Osteoblast (primary cell): ENCODE data around the gene PIP4K2A. TPM values are rescaled to one million over a fixed set of nuclear protein-coding genes. Genes with fewer than 3 reads are reported as not detected.

ENCODE experiments used
- DNase-seq: peaks from one replicate; pipeline ENCODE4 v3.0.0; 2011; ENCODE audit warnings: low spot score, mixed read lengths; ENCODE audit not compliant: insufficient read length; ENCODE audit errors: missing footprints
- H2AFZ ChIP-seq: 2 replicates; pipeline ENCODE4 v1.6.0; 2011; ENCODE audit warnings: mild to moderate bottlenecking, low read length
- H3K27ac ChIP-seq: 2 replicates; pipeline ENCODE4 v1.5.1; 2011; ENCODE audit warnings: mild to moderate bottlenecking, low read depth, low read length, moderate library complexity
- H3K27me3 ChIP-seq: 2 replicates; pipeline ENCODE4 v1.6.0; 2012; ENCODE audit warnings: mild to moderate bottlenecking, control low read depth, inconsistent platforms, low read length, moderate library complexity; ENCODE audit not compliant: insufficient read depth
- H3K36me3 ChIP-seq: 2 replicates; pipeline ENCODE4 v1.5.1; 2011; ENCODE audit warnings: mild to moderate bottlenecking, low read length, control low read depth, moderate library complexity; ENCODE audit not compliant: insufficient read depth
- H3K4me1 ChIP-seq: 2 replicates; pipeline ENCODE4 v1.5.1; 2011; ENCODE audit warnings: mild to moderate bottlenecking, low read length, control low read depth, moderate library complexity; ENCODE audit not compliant: insufficient read depth
- H3K4me2 ChIP-seq: 2 replicates; pipeline ENCODE4 v1.6.0; 2011; ENCODE audit warnings: mild to moderate bottlenecking, low read length; ENCODE audit not compliant: insufficient read depth
- H3K4me3 ChIP-seq: fragments of 200-600 bp; sonication (generic); 3 replicates; pipeline ENCODE4 v1.5.1; 2012; ENCODE audit warnings: mild to moderate bottlenecking, low read length, inconsistent platforms; ENCODE audit not compliant: insufficient read depth
- H3K79me2 ChIP-seq: 2 replicates; pipeline ENCODE4 v1.6.0; 2012; ENCODE audit warnings: mild to moderate bottlenecking, low read length, control low read depth, inconsistent platforms; ENCODE audit not compliant: insufficient read depth
- H3K9me3 ChIP-seq: 2 replicates; pipeline ENCODE4 v1.5.1; 2011; ENCODE audit warnings: low read depth, low read length, control low read depth
- H4K20me1 ChIP-seq: 2 replicates; pipeline ENCODE4 v1.6.0; 2012; ENCODE audit warnings: mild to moderate bottlenecking, low read length, control low read depth; ENCODE audit not compliant: insufficient read depth
- CTCF ChIP-seq: IDR thresholded peaks from 2 replicates; pipeline ENCODE4 v1.5.1; 2011; ENCODE audit warnings: mild to moderate bottlenecking, low read depth, low read length, moderate library complexity; ENCODE audit errors: extremely low read depth
- total RNA-seq: library from RNA; depleted of rRNA; stranded (reverse); fragments of >200 nt; gene quantifications from 2 replicates; pipeline ENCODE4 v1.2.3, GENCODE V29; 2012

Gene PIP4K2A
- total RNA-seq, 1 donor = 68.8 TPM

DNA sequence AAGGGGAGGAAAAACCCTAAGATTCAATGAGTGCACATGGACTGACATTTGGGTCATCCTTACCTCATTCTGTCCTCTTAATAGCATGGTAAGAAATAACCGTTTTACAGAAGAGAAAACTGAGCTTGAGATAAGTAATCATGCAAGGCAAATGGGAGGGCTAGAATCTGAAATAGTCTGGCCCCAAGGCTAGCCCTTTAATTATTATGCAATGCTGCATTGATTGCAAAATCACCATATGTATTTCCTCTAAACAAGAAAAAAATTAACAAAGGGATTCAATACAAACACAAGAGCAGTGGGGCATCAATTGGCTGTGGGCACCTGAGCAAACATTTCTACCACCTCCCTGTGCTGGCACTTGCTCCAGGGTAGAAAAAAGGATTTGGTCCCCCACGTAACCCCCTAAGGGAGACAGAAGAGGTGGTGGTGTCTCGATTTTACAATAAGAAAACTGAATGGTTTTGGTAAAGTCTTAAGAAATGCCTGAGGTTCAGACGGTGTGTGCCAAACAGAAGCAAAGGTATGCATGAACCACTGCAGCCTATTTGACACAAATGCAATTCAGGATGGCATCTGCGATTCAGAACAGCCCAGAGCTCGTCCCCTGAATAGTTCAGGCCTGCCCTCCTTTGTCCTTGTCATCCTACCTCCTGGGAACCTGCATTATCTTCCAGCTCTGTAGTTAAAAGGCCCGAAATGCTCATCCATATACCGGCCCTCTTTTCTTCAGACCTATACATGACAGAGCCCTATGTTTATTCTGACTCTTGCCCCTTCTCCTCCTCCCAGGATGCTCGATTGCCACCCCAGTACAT lies 23.6 kb downstream of the PIP4K2A start:
- no peak overlapping the region for H2AFZ ChIP-seq
- no peak for DNase-seq
- H3K36me3 ChIP-seq = no peaks in the 10 kb centered on the region
- H3K4me2 ChIP-seq = no peak overlapping the region
- TF ChIP-seq CTCF = no peak
- no peak overlapping the region for H3K4me3 ChIP-seq
- H3K79me2 ChIP-seq = peaks cover 78% of the 10 kb centered on the region
- no peak overlapping the region for H3K27ac ChIP-seq
- H4K20me1 ChIP-seq = peaks cover 23% of the 10 kb centered on the region
- peaks cover 16% of the 10 kb centered on the region for H3K4me1 ChIP-seq
- H3K9me3 ChIP-seq = no peaks in the 10 kb centered on the region
- no peaks in the 10 kb centered on the region for H3K27me3 ChIP-seq

GRCh38 chr10:22690158-22690557 lies 24.2 kb downstream of the PIP4K2A start:
- no peak overlapping the region for H3K4me3 ChIP-seq
- H4K20me1 ChIP-seq = peaks cover 21% of the 10 kb centered on the region
- no peak for DNase-seq
- no peaks in the 10 kb centered on the region for H3K27me3 ChIP-seq
- H3K79me2 ChIP-seq = peaks cover 79% of the 10 kb centered on the region
- H3K4me2 ChIP-seq = no peak overlapping the region
- H3K36me3 ChIP-seq = no peaks in the 10 kb centered on the region
- no peaks in the 10 kb centered on the region for H3K9me3 ChIP-seq
- H3K27ac ChIP-seq = no peak overlapping the region
- TF ChIP-seq CTCF = no peak
- H2AFZ ChIP-seq = no peak overlapping the region
- peaks cover 16% of the 10 kb centered on the region for H3K4me1 ChIP-seq

DNA sequence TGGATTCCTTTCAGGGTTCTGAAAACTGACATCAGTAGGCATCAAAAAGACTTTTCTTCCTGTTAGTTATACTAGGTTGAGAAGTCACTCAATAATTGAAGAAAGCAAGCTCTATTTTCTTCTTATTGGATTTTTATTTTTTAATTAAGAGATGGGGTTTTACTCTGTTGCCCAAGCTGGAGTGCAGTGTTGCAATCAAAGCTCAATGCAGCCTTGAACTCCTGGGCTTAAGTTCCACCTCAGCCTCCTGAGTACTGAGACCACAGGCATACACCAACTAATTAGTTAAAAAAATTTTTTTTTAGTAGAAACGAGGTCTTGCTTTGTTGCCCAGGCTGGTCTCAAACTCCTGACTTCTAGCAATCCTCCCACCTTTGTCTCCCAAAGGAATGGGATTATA lies 28.0 kb downstream of the PIP4K2A start:
- Histone ChIP-seq H3K79me2 (peaks cover 79% of the 10 kb centered on the region), H3K9me3 (no peaks in the 10 kb centered on the region), H3K27ac (no peak overlapping the region), H3K27me3 (no peaks in the 10 kb centered on the region), H3K4me1 (peaks cover 32% of the 10 kb centered on the region), H2AFZ (no peak overlapping the region), H3K36me3 (no peaks in the 10 kb centered on the region), H3K4me3 (no peak overlapping the region), H4K20me1 (peaks cover 16% of the 10 kb centered on the region), H3K4me2 (no peak overlapping the region)
- TF ChIP-seq CTCF = no peak
- no peak for DNase-seq

GRCh38 chr10:22685926-22686325 lies 28.5 kb downstream of the PIP4K2A start:
- DNase-seq = no peak
- Histone ChIP-seq H2AFZ (no peak overlapping the region), H4K20me1 (peaks cover 13% of the 10 kb centered on the region), H3K4me3 (no peak overlapping the region), H3K27ac (no peak overlapping the region), H3K36me3 (no peaks in the 10 kb centered on the region), H3K4me1 (peaks cover 33% of the 10 kb centered on the region), H3K27me3 (no peaks in the 10 kb centered on the region), H3K9me3 (no peaks in the 10 kb centered on the region), H3K4me2 (peak overlapping the region; percentile 24), H3K79me2 (peaks cover 79% of the 10 kb centered on the region)
- TF ChIP-seq CTCF = no peak
